Measurements from ENCODE around the gene CD3G.

CD3G gene

GRCh38 chr11:118318581-118319336 is 25.4 kb upstream of the CD3G start:
- Histone ChIP-seq H4K20me1 (ENCODE audit: insufficient read depth, low read length) (no peaks in the 10 kb centered on the region), H3K27me3 (replicated peaks; ENCODE audit: insufficient read depth, low read length) (no peaks in the 10 kb centered on the region), H3F3A (ENCODE audit: insufficient read depth, low read length) (peaks cover 5% of the 10 kb centered on the region; the same call in 1 of the 2 replicates), H3K9ac (ENCODE audit: low read length) (no peak overlapping the region), H2AFZ (ENCODE audit: low read length) (no peak overlapping the region), H3K9me3 (replicated peaks; ENCODE audit: insufficient read depth, low read length) (no peaks in the 10 kb centered on the region), H3K27ac (ENCODE audit: low read length) (no peak overlapping the region), H3K9me2 (replicated peaks; ENCODE audit: insufficient read depth, low read length) (no peaks in the 10 kb centered on the region), H3K4me2 (ENCODE audit: low read depth, low read length) (no peak overlapping the region), H3K36me3 (replicated peaks; ENCODE audit: insufficient read depth, low read length) (no peaks in the 10 kb centered on the region), H3K4me3 (ENCODE audit: low read length) (no peak overlapping the region), H3K79me2 (ENCODE audit: low read length) (no peaks in the 10 kb centered on the region), H3K4me1 (ENCODE audit: low read length) (peaks cover 16% of the 10 kb centered on the region)
- no peak for DNase-seq
- TF ChIP-seq CTCF (IDR thresholded peaks at IDR 0.05; ENCODE audit: low read length): no peak

- TF ChIP-seq EZH2phosphoT487 (IDR thresholded peaks at IDR 0.05; ENCODE audit: low read length) (no peak), EZH2 (optimal IDR thresholded peaks at IDR 0.05; ENCODE audit: low read depth, low read length) (no peak), CTCF (IDR thresholded peaks at IDR 0.05; ENCODE audit: low read length) (no peak)
- no peak for DNase-seq
- H3K4me3 ChIP-seq (ENCODE audit: low read length): no peak overlapping the region
- H2AFZ ChIP-seq (ENCODE audit: low read length): no peak overlapping the region
- H3K9me3 ChIP-seq (replicated peaks; ENCODE audit: insufficient read depth, low read length): no peaks in the 10 kb centered on the region
- no peak overlapping the region for H3K27ac ChIP-seq (ENCODE audit: low read length)
- no peaks in the 10 kb centered on the region for H3K9me2 ChIP-seq (replicated peaks; ENCODE audit: insufficient read depth, low read length)
- H3F3A ChIP-seq (ENCODE audit: insufficient read depth, low read length): peaks cover 5% of the 10 kb centered on the region; the same call in 1 of the 2 replicates
- no peak overlapping the region for H3K9ac ChIP-seq (ENCODE audit: low read length)
- no peaks in the 10 kb centered on the region for H3K36me3 ChIP-seq (replicated peaks; ENCODE audit: insufficient read depth, low read length)
- no peak overlapping the region for H3K4me2 ChIP-seq (ENCODE audit: low read depth, low read length)
- peaks cover 16% of the 10 kb centered on the region for H3K4me1 ChIP-seq (ENCODE audit: low read length)
- no peaks in the 10 kb centered on the region for H3K27me3 ChIP-seq (replicated peaks; ENCODE audit: insufficient read depth, low read length)
- H3K79me2 ChIP-seq (ENCODE audit: low read length): no peaks in the 10 kb centered on the region
- no peaks in the 10 kb centered on the region for H4K20me1 ChIP-seq (ENCODE audit: insufficient read depth, low read length)
These were observed 24.8 kb upstream of the CD3G start for GRCh38 chr11:118319337-118319707.

GRCh38 chr11:118320515-118320914 is 23.6 kb upstream of the CD3G start:
- H3K4me2 ChIP-seq (ENCODE audit: low read depth, low read length): no peak overlapping the region
- no peak overlapping the region for H3K4me3 ChIP-seq (ENCODE audit: low read length)
- H3K9ac ChIP-seq (ENCODE audit: low read length): no peak overlapping the region
- H3K27me3 ChIP-seq (replicated peaks; ENCODE audit: insufficient read depth, low read length): no peaks in the 10 kb centered on the region
- no peak overlapping the region for H2AFZ ChIP-seq (ENCODE audit: low read length)
- no peaks in the 10 kb centered on the region for H3K9me2 ChIP-seq (replicated peaks; ENCODE audit: insufficient read depth, low read length)
- no peak overlapping the region for H3K27ac ChIP-seq (ENCODE audit: low read length)
- H4K20me1 ChIP-seq (ENCODE audit: insufficient read depth, low read length): no peaks in the 10 kb centered on the region
- H3F3A ChIP-seq (ENCODE audit: insufficient read depth, low read length): peaks cover 5% of the 10 kb centered on the region; the same call in 1 of the 2 replicates
- TF ChIP-seq EZH2phosphoT487 (IDR thresholded peaks at IDR 0.05; ENCODE audit: low read length) (no peak), EZH2 (optimal IDR thresholded peaks at IDR 0.05; ENCODE audit: low read depth, low read length) (no peak), CTCF (IDR thresholded peaks at IDR 0.05; ENCODE audit: low read length) (no peak)
- H3K4me1 ChIP-seq (ENCODE audit: low read length): peaks cover 16% of the 10 kb centered on the region
- H3K79me2 ChIP-seq (ENCODE audit: low read length): no peaks in the 10 kb centered on the region
- H3K9me3 ChIP-seq (replicated peaks; ENCODE audit: insufficient read depth, low read length): no peaks in the 10 kb centered on the region
- DNase-seq: no peak
- no peaks in the 10 kb centered on the region for H3K36me3 ChIP-seq (replicated peaks; ENCODE audit: insufficient read depth, low read length)
